Bone marrow (tissue), 2 donors: ENCODE measurements around the gene MTFMT.
"Not testable (repeated sequence)": the region's sequence is repeated elsewhere in the genome, so short reads cannot be mapped to it uniquely, and the experiment has no call there.

ENCODE experiments used
- DNase-seq, 2 donors: peaks; one replicate each; lab custom pipeline; 2025; lab: John Stamatoyannopoulos, UW

The MTFMT gene

GRCh38 chr15:65038836-65039235 is 9.4 kb upstream of the MTFMT start:
- no peak for DNase-seq

GRCh38 chr15:65038428-65038827 is 9.0 kb upstream of the MTFMT start:
- no peak for DNase-seq

- no peak for DNase-seq
These were observed 7.9 kb upstream of the MTFMT start for GRCh38 chr15:65037309-65037708.

GRCh38 chr15:65034719-65035118 is 5.3 kb upstream of the MTFMT start:
- DNase-seq, result no peak

GRCh38 chr15:65033659-65034269 is 4.3 kb upstream of the MTFMT start:
- peak in 1 of 2 donors; percentile 32 for DNase-seq

GRCh38 chr15:65032801-65033537 is 3.5 kb upstream of the MTFMT start:
- peak; percentile 11 to 41 for DNase-seq

- no peak for DNase-seq
These were observed 333 bp upstream of the MTFMT start for GRCh38 chr15:65029736-65030208.

GRCh38 chr15:65028338-65028737 is 1.1 kb downstream of the MTFMT start:
- DNase-seq, result no peak

GRCh38 chr15:65027593-65027992 is 1.8 kb downstream of the MTFMT start:
- DNase-seq, result no peak

GRCh38 chr15:65026756-65027155 is 2.7 kb downstream of the MTFMT start:
- DNase-seq, result no peak

- no peak for DNase-seq
These were observed 8.0 kb downstream of the MTFMT start for GRCh38 chr15:65021488-65021887.

GRCh38 chr15:65020419-65020818 is 9.0 kb downstream of the MTFMT start:
- DNase-seq, result no peak

GRCh38 chr15:65011198-65011597 is 18.2 kb downstream of the MTFMT start:
- not testable (repeated sequence) for DNase-seq

GRCh38 chr15:65008983-65009382 is 20.5 kb downstream of the MTFMT start:
- DNase-seq, result peak in 1 of 2 donors; percentile 73

GRCh38 chr15:65006876-65007275 is 22.6 kb downstream of the MTFMT start:
- no peak for DNase-seq

- no peak for DNase-seq
These were observed 24.4 kb downstream of the MTFMT start for GRCh38 chr15:65004993-65005392.

GRCh38 chr15:64997745-64998375 is 31.6 kb downstream of the MTFMT start:
- DNase-seq, result no peak

- DNase-seq, result no peak
These were observed 32.4 kb downstream of the MTFMT start for GRCh38 chr15:64997066-64997465.

- DNase-seq, result no peak
These were observed 36.1 kb downstream of the MTFMT start for GRCh38 chr15:64993290-64993689.

- no peak for DNase-seq
These were observed 37.8 kb downstream of the MTFMT start for GRCh38 chr15:64991536-64992135.

GRCh38 chr15:64990168-64990470 is 39.3 kb downstream of the MTFMT start:
- no peak for DNase-seq

- DNase-seq, result peak; percentile 80 to 85
These were observed 39.8 kb downstream of the MTFMT start, which contains the start of gene SPG21 for GRCh38 chr15:64989416-64990167. TSS of gene SPG21 (minus strand) at chr15:64989914. CDS start at chr15:64983569, 6,345 bp downstream.
